LoVo (cell line): ENCODE results near the gene HLA-B.

Experiments used
- DNase-seq: peaks from one replicate; pipeline ENCODE4 v3.0.0-alpha.2; 2016; ENCODE audit warnings: low spot score

Gene HLA-B

DNA sequence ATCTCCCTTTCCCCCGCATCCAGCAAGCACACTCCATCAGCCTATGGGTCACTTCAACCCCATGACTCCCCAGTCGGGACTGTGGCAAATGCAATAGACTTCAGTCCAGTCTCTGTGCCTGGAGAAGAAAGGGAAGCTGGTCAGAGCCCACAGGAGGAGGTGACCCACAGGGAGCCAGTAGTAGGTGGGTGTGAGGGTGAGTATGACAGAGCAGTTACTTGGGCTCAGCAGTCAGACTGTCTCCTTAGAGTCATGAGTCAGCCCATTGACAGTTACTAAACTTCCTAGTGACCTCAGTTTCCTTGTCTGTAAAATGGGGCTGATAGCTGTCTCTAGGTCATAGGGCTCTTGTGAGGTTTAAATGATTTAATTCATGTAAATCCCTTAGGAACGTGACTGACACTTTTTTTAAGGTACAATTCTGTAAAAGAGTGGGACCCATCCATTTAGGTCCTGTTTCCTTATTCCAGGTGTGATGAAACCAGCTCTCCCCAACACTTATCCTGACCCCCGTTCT lies 51.2 kb downstream of the HLA-B start:
- DNase-seq, result no peak

DNA sequence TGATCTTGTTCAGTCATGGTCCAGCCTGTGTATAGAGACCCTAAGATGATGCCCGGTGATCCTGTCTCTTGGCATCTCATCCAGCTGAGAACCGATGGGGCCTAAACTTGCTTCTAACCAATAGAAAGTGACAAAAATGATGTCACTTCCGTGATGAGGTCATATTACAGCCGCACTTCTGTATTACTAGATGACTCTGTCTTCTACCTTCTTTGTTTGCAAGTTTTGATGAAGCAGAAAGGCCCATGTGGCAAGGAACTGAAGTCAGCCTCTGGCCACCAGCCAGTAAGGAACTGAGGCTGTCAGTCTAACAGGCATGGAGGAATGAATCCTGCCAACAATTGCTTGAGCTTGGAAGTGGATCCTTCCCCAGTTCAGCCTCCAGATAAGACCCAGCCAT lies 52.3 kb downstream of the HLA-B start:
- DNase-seq, result no peak
